Renal cortex interstitium (tissue), 11 donors: ENCODE data around the gene TMEM39B. TPM values are rescaled to one million over a fixed set of nuclear protein-coding genes. Genes with fewer than 3 reads are reported as not detected.
A peak's percentile ranks its signal among the peaks of the same experiment; 100 is the strongest.
"Not testable (repeated sequence)": the region's sequence is repeated elsewhere in the genome, so short reads cannot be mapped to it uniquely, and the experiment has no call there.

Experiments
- DNase-seq, 11 donors: peaks; one replicate each; pipeline ENCODE4 v3.0.0-alpha.2; 2013; ENCODE audit warnings: low read depth in 9 of 11, low spot score in 4 of 11; ENCODE audit errors: extremely low read depth in 1 of 11
- polyA plus RNA-seq, 3 donors: library from polyadenylated mRNA; unstranded; fragments of 120-200 nt; gene quantifications; one replicate each; pipeline ENCODE4 v1.2.1, GENCODE V29; 2013; ENCODE audit not compliant: insufficient read length in 3 of 3

Gene TMEM39B
- polyA plus RNA-seq, 3 donors = 19.2 to 21.3 (median 20.0) TPM

GRCh38 chr1:32104127-32104526 lies 31.4 kb downstream of the TMEM39B start:
- no peak for DNase-seq

DNA sequence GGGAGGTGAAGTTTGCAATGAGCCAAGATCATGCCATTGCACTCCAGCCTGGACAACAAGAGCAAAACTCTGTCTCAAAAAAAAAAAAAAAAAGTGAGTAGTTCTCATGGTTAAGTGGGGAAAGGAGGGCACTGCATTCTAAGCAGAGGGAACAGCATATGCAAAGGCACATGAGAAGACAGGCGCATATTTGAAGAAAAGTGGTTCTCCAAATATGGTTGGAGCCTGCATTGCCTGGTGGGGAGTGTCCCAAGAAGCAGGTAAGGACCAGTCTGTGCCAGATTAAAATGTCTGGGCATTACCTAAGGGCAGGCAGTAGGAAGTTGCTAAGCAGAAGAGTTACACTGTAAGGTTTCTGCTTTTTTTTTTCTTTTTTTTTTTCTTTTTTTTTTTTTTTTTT lies 32.6 kb downstream of the TMEM39B start:
- no peak for DNase-seq

DNA sequence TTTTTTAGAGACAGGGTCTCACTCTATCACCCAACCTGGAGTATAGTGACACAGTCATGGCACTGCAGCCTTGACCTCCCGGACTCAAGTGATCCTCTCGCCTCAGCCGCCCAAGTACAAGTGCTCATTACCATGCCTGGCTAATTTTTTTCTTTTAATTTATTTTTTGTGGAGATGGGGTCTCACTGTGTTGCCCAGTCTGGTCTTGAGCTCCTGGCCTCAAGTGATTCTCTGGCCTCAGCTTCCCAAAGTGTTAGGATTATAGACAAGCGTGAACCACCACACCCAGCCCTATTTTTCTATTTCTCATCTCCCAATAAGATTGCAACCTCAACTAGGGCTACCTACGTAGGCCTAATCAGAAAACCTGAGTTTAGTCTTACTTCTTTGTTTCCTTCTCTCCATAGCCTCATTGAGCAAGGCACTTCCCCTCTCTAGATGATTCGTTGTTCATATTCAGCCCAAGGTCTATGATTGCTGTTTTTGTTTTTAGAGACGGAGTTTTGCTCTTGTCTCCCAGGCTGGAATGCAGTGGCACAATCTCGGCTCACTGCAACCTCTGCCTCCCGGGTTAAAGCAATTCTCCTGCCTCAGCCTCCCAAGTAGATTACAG lies 34.0 kb downstream of the TMEM39B start:
- DNase-seq = no peak

DNA sequence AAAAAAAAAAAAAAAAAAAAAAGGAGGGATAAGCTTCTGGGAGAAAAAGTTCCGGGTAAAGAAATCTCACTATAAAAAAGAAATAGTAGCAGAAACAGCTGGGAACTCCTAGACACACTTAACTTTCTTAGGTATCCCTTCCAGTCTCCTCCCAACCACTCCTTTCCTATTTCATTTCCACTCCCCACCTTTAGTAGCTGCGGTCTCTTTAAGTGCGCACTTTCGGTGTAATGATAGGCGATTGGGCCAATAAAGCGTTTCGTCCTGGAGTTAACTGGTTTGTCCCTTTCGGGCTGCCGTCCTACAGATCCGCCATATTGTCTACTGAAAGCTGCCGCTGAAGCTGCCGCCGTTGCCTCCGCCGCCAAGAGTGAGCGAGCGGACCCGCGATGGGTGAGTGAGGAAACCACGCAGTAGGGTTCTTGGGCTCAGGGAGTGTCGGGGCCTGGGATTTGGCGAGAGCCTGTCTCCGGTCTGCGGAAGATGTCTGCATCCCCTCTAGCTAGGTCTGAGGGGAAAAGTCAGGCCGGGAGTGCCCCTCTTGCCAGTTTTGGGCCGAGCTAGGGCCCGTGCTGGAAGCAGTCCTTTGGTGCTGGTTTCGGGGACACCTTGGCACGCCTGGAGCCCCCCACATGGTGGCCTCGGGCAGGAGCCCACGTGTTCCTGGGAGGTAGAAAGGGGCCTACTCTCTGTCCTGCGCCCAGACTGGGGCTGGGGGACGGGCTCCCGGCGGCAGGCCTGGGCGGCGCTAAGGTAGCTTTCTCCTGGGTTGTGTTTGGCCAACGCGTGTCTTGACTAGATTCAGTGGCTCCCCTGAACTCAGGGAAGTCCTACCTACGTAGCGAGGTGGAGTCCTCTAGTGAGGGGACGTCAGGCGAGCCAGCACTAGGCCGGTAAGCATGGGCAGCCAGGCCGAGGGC lies 35.3 kb downstream of the TMEM39B start, which contains the start of gene KPNA6:
Gene KPNA6 (plus strand): TSS at position 315 of the 920 bp plus-strand sequence. CDS start 75 bp downstream, at position 390.
- peak; percentile 89 to 98 (median 93) for DNase-seq

DNA sequence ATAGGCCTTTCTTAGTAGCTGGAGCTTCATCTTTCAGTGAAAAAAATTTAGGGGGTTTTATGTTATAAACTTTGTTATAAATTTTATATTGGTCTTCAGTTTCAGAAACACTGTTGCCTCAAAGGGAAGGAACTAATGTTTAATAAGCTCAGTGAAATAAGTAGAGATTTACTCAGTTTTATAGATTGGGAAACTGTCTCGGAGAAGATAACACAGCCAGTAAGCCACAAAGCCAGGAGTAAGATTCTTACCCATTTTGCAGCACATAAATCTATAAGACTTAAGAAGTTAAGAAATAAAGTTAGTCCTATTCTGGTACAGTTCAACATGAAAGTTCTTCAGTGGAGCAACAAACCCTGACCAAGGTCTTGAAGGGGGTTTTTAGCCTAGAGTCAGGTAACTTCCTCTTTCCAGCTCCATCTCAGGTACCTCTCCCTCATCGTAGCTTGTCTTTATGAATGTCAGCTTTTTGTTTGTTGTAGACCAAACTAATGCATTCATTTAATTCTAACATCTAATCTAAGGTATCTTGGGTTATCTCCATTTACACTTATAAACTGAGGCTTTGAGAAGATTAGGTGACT lies 38.4 kb downstream of the TMEM39B start:
- no peak for DNase-seq

DNA sequence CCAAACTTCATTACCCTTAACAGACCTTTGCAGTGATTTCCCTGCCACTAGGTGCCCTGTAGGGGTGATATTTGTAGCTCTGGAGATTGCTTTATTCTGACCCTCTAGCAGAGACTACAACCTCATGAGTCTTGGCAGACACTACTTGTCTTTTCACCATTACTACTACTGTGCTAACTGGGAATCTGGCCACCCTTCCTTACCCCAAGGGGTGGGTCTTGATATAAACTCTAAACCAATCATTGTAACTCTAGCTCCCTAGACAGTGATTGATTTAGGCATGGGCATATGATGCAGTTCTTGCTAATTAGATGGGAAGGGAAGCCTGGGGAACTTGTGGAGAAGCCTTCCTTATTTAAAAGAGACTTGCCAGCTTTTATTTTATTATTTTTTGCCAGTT lies 39.0 kb downstream of the TMEM39B start:
- no peak for DNase-seq

DNA sequence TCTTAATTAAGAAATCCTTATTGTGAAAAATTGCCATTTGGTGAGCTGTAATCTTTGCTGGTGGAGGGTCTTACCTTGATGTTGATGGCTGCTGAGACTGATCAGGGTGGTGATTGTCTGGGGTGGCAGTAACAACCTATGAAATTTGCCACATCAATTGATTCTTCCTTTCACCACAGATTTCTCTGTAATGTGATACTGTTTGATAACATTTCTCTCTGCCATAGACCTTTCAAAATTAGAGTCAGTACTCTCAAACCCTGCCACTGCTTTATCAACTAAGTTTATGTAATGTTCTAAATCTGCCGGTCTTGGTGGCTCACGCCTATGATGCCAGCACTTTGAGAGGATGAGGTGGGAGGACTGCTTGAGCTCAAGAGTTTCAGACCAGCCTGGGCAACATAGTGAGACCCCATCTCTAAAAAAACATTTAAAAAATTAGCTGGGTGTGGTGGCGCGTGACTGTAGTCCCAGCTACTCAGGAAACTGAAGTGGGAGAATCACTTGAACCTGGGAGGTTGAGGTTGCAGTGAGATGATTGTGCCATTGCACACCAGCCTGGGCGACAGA lies 40.2 kb downstream of the TMEM39B start:
- DNase-seq = no peak

GRCh38 chr1:32113436-32113835 lies 40.7 kb downstream of the TMEM39B start:
- DNase-seq = not testable (repeated sequence)

DNA sequence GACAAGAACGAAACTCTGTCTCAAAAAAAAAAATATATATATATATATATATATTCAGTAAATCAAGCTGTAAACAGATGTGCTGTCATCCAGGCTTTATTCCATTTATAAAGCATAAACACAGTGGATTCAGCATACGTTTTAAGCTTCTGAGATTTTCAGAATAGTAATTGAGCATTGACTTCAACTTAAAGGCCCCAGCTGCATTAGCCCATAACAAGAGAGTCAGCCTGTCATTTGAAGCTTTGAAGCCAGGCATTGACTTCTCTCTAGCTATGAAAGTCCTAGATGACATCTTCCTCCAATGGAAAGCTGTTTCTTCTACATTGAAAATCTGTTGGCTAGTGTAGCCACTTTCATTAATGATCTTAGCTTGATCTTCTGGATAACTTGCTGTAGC lies 41.7 kb downstream of the TMEM39B start:
- DNase-seq = no peak

DNA sequence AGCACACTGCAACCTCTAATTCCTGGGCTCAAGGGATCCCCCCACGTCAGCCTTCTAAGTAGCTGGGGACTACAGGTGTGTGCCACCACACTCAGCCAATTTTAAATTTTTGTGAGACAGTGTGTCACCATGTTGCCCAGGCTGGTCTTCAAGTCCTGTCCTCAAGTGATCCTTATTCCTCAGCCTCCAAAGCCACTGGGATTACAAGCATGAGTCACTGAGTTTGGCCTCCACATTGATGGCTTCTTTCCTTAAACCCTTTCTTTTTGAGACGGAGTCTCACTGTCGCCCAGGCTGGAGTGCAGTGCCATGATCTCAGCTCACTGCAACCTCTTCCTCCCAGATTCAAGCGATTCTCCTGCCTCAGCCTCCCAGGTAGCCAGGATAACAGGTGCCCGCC lies 42.8 kb downstream of the TMEM39B start:
- no peak for DNase-seq

DNA sequence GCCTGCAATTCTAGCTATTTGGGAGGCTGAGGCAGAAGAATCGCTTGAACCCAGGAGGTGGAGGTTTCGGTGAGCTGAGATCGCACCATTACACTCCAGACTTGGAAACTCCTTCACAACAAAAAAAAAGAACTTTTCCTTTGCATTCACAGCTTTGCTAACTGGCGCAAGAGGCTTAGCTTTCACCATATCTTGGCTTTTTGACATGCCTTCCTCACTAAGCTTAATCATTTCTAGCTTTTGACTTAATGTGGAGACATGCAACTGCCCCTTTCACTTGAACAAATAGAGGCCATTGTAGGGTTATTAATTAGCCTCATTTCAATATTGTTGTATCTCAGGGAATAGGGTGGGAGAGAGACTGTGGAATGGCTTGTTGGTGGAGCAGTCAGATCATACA lies 43.8 kb downstream of the TMEM39B start:
- no peak for DNase-seq

DNA sequence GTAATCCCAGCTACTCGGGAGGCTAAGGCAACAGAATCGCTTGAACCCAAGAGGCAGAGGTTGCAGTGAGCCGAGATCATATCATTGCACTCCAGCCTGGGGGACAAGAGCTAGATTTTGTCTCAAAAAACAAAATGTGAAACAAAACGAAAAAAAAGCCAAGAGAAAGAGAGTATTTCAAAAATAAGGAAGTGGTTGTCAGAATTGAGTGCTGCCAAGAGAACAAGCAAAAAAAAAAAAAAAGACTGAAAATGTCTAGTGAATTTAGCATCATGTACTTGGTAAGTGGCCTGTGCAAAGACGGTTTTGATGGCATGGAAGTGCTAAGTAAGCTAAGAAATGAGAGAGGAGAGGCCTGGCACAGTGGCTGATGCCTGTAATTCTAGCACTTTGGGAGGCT lies 49.4 kb downstream of the TMEM39B start:
- no peak for DNase-seq

- DNase-seq = not testable (repeated sequence)
Measured at GRCh38 chr1:32123361-32123760, 50.6 kb downstream of the TMEM39B start.

GRCh38 chr1:32125313-32125712 lies 52.6 kb downstream of the TMEM39B start:
- DNase-seq = no peak

DNA sequence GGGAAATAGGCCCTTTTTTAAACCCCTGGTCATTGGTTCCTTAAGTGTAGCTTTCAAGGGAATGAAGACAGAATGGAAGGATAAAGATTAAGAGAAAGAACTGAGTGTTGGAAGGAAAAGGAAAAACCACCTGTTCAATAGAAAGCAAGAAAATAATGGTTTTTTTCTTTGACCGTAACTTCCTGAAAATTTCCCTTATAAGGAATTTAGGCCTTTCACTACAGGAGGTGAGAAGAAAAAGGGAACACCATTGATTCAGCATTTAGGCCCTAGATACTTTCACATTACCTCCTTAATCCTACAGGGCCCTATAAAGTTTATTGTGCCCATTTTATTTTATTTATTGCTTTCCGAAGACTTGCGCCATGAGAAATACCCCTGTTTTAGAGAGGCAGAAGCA lies 54.0 kb downstream of the TMEM39B start:
- DNase-seq = no peak

- DNase-seq = no peak
Measured at GRCh38 chr1:32127409-32128198, 54.9 kb downstream of the TMEM39B start.

DNA sequence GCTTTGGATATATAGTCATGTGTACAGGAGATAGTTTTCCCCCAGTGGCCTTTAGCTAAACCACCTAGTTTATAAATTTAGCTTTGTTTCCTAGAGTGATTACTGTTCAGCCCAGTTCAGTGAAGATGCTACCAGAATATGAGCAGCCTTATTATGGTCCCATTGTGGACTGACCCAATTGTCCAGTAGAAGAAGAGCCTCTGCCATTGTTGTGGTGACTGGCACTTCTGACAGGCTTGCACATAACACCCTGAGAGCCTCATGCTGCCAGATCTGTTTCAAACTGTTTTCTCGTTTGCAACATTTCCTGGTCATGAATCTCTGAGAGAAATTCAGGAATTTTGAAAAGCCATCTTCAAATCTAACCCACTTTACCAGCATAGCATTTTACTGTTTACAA lies 55.7 kb downstream of the TMEM39B start:
- DNase-seq = no peak

- no peak for DNase-seq
Measured at GRCh38 chr1:32128964-32129363, 56.2 kb downstream of the TMEM39B start.

GRCh38 chr1:32133950-32134280 lies 61.2 kb downstream of the TMEM39B start:
- DNase-seq = not testable (repeated sequence)
